Astrocyte of the spinal cord (primary cell): ENCODE data around the gene SLC22A6.
A peak's percentile ranks its signal among the peaks of the same experiment; 100 is the strongest.

Experiments
- DNase-seq: peaks from one replicate; pipeline ENCODE4 v3.0.0; 2011; ENCODE audit warnings: low read depth, low spot score
- H3K4me3 ChIP-seq: 2 replicates; pipeline ENCODE4 v1.5.1; 2011; ENCODE audit warnings: low read depth, mild to moderate bottlenecking, low read length, moderate library complexity
- in situ Hi-C: cut with HindIII; loops from 2 replicates; pipeline ENCODE4 v1.10.0; 2017; ENCODE audit warnings: low sequenced_read_pairs
- TF ChIP-seq, protein P1 (sequence below): IDR thresholded peaks from 2 replicates; pipeline ENCODE4 v1.5.1; 2012; ENCODE audit warnings: low read depth, mild to moderate bottlenecking, low read length, inconsistent platforms

Gene SLC22A6, protein sequence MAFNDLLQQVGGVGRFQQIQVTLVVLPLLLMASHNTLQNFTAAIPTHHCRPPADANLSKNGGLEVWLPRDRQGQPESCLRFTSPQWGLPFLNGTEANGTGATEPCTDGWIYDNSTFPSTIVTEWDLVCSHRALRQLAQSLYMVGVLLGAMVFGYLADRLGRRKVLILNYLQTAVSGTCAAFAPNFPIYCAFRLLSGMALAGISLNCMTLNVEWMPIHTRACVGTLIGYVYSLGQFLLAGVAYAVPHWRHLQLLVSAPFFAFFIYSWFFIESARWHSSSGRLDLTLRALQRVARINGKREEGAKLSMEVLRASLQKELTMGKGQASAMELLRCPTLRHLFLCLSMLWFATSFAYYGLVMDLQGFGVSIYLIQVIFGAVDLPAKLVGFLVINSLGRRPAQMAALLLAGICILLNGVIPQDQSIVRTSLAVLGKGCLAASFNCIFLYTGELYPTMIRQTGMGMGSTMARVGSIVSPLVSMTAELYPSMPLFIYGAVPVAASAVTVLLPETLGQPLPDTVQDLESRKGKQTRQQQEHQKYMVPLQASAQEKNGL

DNA sequence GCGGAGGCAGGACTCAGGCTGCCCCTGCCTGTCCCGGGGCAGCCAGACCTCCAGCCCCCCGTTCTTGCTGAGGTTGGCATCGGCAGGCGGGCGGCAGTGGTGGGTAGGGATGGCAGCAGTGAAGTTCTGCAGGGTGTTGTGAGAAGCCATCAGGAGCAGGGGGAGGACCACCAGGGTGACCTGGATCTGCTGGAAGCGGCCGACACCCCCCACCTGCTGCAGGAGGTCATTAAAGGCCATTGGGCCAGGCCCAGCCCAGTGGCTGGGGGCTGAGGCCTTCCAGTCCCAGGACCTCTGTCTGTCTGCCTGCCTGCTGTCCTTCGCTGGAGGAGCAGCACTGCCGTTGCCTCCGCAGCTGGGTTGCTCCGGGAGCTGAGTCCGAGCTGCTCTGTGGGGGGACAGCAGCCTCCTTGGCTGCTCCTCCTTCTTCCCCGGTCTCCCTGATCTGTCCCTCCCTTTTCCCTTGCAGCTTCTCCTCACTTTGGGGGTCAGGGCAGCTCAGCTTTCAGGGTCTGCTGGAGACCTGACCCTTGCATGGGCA, at the start of gene SLC22A6:
SLC22A6 (minus strand) TSS at position 517 of the 541 bp plus-strand sequence; CDS start at position 240, 277 bp downstream.
- in situ Hi-C loops = no loop called here
- H3K4me3 ChIP-seq = no peak within 1 kb of the TSS
- no peak for DNase-seq
- TF ChIP-seq, protein P1, sequence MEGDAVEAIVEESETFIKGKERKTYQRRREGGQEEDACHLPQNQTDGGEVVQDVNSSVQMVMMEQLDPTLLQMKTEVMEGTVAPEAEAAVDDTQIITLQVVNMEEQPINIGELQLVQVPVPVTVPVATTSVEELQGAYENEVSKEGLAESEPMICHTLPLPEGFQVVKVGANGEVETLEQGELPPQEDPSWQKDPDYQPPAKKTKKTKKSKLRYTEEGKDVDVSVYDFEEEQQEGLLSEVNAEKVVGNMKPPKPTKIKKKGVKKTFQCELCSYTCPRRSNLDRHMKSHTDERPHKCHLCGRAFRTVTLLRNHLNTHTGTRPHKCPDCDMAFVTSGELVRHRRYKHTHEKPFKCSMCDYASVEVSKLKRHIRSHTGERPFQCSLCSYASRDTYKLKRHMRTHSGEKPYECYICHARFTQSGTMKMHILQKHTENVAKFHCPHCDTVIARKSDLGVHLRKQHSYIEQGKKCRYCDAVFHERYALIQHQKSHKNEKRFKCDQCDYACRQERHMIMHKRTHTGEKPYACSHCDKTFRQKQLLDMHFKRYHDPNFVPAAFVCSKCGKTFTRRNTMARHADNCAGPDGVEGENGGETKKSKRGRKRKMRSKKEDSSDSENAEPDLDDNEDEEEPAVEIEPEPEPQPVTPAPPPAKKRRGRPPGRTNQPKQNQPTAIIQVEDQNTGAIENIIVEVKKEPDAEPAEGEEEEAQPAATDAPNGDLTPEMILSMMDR = no peak

DNA sequence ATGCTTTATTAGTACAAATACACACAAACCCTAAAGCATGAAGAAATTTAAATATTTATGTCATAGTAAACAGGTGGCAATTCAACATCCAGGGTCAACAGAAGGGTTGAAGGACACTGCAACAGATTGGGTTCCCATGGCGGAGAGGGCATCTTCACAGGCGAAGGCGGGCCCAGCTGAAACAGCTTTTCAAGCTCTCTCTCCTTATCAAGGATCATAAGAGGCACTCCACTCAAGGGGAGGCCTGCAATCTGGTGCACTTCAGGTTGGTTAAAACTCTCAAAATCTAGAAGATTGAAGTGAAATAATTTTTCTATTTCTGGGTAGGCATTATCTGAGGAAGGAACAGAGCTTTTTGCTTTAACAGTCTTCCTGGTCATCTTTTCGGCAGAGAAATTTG, 47.7 kb upstream of the SLC22A6 start:
- in situ Hi-C loops = no loop called here
- no peak for DNase-seq
- no peak overlapping the region for H3K4me3 ChIP-seq
- TF ChIP-seq, protein P1 = no peak

DNA sequence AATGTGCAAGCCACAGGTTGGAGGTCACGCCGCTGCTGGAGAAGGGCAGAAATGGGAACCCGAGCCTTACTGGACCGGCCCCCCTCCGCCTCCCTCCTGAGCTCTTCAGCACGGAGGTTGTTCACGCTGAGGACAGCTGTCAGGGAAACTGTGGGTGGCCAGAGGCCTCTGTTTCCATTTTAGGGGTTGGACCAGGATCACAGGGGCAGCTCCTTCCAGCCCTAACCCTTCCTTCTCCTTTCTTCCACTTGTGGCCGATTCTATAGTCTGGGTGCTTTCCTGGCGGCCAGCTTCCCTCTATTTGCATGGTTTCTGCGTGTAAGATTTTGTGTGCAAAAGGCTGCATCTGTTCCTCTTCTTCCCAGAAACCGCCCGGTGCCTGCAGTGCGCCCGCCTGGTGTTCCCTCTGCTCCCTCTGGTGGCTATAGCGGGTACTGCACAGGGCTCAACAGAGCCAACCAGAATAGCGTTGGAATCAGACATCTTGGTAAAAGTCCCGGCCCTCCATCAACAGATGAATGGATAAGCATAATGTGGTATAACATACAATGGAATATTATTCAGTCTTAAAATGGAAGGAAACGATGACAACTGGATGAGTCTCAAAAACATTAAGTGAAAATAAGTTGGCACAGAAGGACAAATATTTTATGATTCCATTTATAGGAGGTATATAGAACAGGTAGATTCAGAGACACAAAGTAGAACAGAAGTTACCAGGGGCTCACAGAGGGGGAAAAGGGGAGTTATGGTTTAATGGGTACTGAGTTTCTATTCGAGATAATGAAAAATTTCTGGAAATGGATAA, 39.3 kb upstream of the SLC22A6 start:
- peak; percentile 69 for DNase-seq
- in situ Hi-C loops = loop anchor here (25.0 kb wide), 1 partner anchor 112 kb away; the partner anchor contains the start of gene CHRM1
- H3K4me3 ChIP-seq = no peak overlapping the region
- TF ChIP-seq, protein P1 = peak; percentile 100

DNA sequence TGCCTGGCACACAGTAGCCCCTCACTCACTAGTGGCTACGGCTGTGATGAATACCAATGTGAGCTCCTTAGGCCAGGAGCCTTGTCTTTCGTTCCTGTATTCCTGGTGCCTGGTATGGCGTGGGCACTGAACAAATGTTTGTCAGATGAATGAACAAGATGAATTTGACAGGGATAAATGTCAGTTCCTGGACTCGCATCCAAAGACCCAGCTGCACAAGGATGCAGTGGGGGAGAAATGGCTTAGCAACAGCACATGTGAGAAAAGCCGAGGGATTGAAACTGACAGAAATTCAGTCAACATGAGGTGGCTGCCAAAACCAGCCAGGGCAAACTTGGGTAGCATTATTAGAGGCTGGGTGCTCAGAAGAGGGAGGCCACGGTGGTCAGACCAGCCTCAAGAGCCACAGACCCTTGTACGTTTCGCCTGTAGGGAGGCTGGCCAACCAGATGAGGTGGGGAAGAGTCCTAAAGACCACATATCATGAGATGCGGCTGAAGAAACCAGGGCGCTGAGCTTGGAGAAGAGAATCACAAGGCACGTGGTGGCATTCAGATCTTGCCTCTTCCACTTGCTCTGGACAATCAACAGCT, 38.6 kb upstream of the SLC22A6 start:
- no peak for DNase-seq
- in situ Hi-C loops = loop anchor here (25.0 kb wide), 1 partner anchor 111 kb away; the partner anchor contains the start of gene CHRM1
- TF ChIP-seq, protein P1 = no peak
- no peak overlapping the region for H3K4me3 ChIP-seq

DNA sequence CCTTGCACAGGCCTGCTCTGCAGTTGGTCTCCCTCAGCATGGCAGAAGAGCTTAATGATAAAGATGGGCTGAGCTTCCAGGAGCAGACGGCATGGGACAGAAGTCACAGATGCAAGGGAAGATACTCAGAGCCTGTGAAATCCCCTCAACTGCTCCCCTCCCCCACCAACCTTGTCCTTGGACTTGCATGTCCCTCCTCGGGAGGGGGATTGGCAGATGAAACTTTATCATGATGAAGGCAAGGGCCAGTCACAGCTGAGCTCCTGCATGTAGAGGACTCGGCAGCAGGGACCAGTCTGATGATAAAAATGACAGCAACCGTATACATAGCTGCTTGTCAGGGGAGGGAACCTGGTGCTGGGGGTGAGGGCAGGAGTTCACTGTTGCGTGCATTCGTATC, 37.7 kb upstream of the SLC22A6 start:
- TF ChIP-seq, protein P1 = no peak
- in situ Hi-C loops = loop anchor here (25.0 kb wide), 1 partner anchor 110 kb away; the partner anchor contains the start of gene CHRM1
- DNase-seq = no peak
- H3K4me3 ChIP-seq = no peak overlapping the region
